Measurements from ENCODE around the gene CELF2. TPM values are rescaled to one million over a fixed set of nuclear protein-coding genes. Genes with fewer than 3 reads are reported as not detected.
A peak's percentile ranks its signal among the peaks of the same experiment; 100 is the strongest.

The CELF2 gene
- total RNA-seq, 1 donor from 2014 or later = 110 TPM

DNA sequence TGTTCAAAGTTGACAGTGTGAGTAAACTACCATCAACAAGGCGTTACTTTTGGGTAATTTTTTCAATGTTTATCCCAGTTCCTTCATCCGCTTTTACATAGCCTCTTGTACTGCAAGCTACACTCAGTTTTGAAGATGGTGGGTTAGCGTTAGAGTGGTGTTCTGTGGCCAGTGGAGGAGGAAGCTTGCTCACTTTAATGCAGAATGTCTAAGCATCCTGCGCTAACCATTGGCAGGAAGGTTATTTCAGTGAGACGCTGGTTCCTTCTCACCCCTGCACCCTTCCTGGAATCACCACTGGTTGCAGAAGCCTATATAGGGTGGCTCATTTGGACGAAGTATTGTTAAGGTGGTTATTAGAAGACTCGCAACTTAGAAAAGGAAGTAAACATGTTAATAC is 159.1 kb downstream of the CELF2 start:
- Histone ChIP-seq H3K27ac (peak overlapping the region; percentile 12), H3K4me3 (peak overlapping the region; percentile 0), H3K9me3 (no peaks in the 10 kb centered on the region), H3K4me1 (peaks cover 59% of the 10 kb centered on the region), H3K36me3 (peaks cover 7% of the 10 kb centered on the region), H3K27me3 (no peaks in the 10 kb centered on the region)
- no peak for TF ChIP-seq CTCF (IDR thresholded peaks at IDR 0.05)
- intact Hi-C loops (cut with DNase I) = no loop called here
- DNase-seq (no peak), ATAC-seq (peak; percentile 4)

- no peak for ATAC-seq
Measured at GRCh38 chr10:11177381-11177780, 159.7 kb downstream of the CELF2 start.

GRCh38 chr10:11177926-11178471 is 160.3 kb downstream of the CELF2 start:
- ATAC-seq = no peak
- DNase-seq = no peak
- Histone ChIP-seq H3K27me3 (no peaks in the 10 kb centered on the region), H3K4me1 (peaks cover 60% of the 10 kb centered on the region), H3K36me3 (peaks cover 20% of the 10 kb centered on the region), H3K27ac (peak overlapping the region; percentile 26), H3K4me3 (no peak overlapping the region), H3K9me3 (no peaks in the 10 kb centered on the region)
- TF ChIP-seq CTCF (IDR thresholded peaks at IDR 0.05) = no peak
- intact Hi-C loops (cut with DNase I) = no loop called here

More at GRCh38 chr10:11177381-11177780, 159.7 kb downstream of the CELF2 start:
- no peak for DNase-seq
- H3K9me3 ChIP-seq = no peaks in the 10 kb centered on the region
- H3K36me3 ChIP-seq = peaks cover 13% of the 10 kb centered on the region
- H3K27ac ChIP-seq = peak overlapping the region; percentile 26
- TF ChIP-seq CTCF (IDR thresholded peaks at IDR 0.05) = no peak
- H3K4me3 ChIP-seq = no peak overlapping the region
- intact Hi-C loops (cut with DNase I) = no loop called here
- peaks cover 59% of the 10 kb centered on the region for H3K4me1 ChIP-seq
- H3K27me3 ChIP-seq = no peaks in the 10 kb centered on the region

GRCh38 chr10:11178606-11179515 is 161.2 kb downstream of the CELF2 start:
- peaks cover 20% of the 10 kb centered on the region for H3K36me3 ChIP-seq
- no peaks in the 10 kb centered on the region for H3K27me3 ChIP-seq
- intact Hi-C loops (cut with DNase I) = no loop called here
- H3K4me3 ChIP-seq = peak overlapping the region; percentile 22
- DNase-seq = no peak
- H3K9me3 ChIP-seq = no peaks in the 10 kb centered on the region
- ATAC-seq = peak; percentile 77
- no peak for TF ChIP-seq CTCF (IDR thresholded peaks at IDR 0.05)
- H3K4me1 ChIP-seq = peaks cover 65% of the 10 kb centered on the region
- no peak overlapping the region for H3K27ac ChIP-seq

DNA sequence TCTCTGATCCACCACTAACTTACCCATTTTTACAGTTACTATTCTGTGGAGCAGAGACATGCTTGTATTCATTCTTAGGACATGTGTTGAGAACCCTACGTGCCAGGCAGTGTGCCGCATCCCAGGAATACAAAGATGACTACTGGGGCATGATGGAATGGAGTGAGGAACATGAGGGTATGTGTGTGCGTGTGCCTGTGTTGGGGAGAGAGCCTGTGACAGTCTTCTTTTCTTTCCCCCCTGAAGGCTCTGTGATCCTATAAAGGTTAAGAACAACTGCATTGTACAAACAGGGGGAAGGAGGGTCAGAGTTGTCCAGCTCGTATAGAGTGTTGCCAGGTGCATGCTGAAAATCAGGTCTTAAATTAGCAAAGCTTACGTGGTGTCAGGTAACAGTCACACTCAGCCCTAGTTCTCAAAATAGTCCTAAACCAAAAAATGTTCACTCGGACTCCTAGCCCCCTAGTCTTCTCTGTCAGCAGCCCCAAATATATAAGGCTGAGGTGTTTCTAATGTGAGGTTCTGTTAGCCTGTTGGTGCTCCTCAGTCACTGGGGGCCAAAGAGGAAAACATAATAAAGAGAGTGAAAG is 161.9 kb downstream of the CELF2 start:
- TF ChIP-seq CTCF (IDR thresholded peaks at IDR 0.05) = no peak
- Histone ChIP-seq H3K27ac (peak overlapping the region; percentile 51), H3K36me3 (peaks cover 20% of the 10 kb centered on the region), H3K4me1 (peaks cover 60% of the 10 kb centered on the region), H3K27me3 (no peaks in the 10 kb centered on the region), H3K9me3 (peaks cover 2% of the 10 kb centered on the region), H3K4me3 (peak overlapping the region; percentile 22)
- intact Hi-C loops (cut with DNase I) = no loop called here
- DNase-seq (no peak), ATAC-seq (no peak)
